Measurements from ENCODE around the gene TMEM169.
"Not testable (repeated sequence)": the region's sequence is repeated elsewhere in the genome, so short reads cannot be mapped to it uniquely, and the experiment has no call there.

Gene TMEM169

GRCh38 chr2:216134958-216135541 lies 53.3 kb downstream of the TMEM169 start:
- DNase-seq, result no peak

GRCh38 chr2:216139884-216140283 lies 58.2 kb downstream of the TMEM169 start:
- DNase-seq, result no peak

GRCh38 chr2:216141516-216141915 lies 59.8 kb downstream of the TMEM169 start:
- DNase-seq, result not testable (repeated sequence)

GRCh38 chr2:216142540-216142939 lies 60.8 kb downstream of the TMEM169 start:
- no peak for DNase-seq

- DNase-seq, result no peak
Observed at GRCh38 chr2:216144372-216144771, 62.7 kb downstream of the TMEM169 start.

- DNase-seq, result no peak
Observed at GRCh38 chr2:216144857-216145256, 63.1 kb downstream of the TMEM169 start.

GRCh38 chr2:216146573-216146972 lies 64.9 kb downstream of the TMEM169 start:
- DNase-seq, result no peak

- DNase-seq, result no peak
Observed at GRCh38 chr2:216147172-216148131, 65.7 kb downstream of the TMEM169 start.

GRCh38 chr2:216148983-216149382 lies 67.3 kb downstream of the TMEM169 start:
- DNase-seq, result no peak

- DNase-seq, result no peak
Observed at GRCh38 chr2:216149741-216150140, 68.0 kb downstream of the TMEM169 start.

- DNase-seq, result no peak
Observed at GRCh38 chr2:216151313-216152025, 69.8 kb downstream of the TMEM169 start.
